ENCODE measurements around the gene PRAMEF33.
A peak's percentile ranks its signal among the peaks of the same experiment; 100 is the strongest.
"Not testable (repeated sequence)": the region's sequence is repeated elsewhere in the genome, so short reads cannot be mapped to it uniquely, and the experiment has no call there.

The PRAMEF33 gene

GRCh38 chr1:13303239-13303638 lies at the start of gene PRAMEF33:
Gene PRAMEF33 (plus strand): TSS chr1:13303539. CDS start chr1:13305955, 2,416 bp downstream.
- DNase-seq, result not testable (repeated sequence)

- not testable (repeated sequence) for DNase-seq
These were observed 49.4 kb upstream of the PRAMEF33 start, which contains the start of gene PRAMEF5 for GRCh38 chr1:13253898-13254297. Gene PRAMEF5 (plus strand): TSS chr1:13254198. CDS start chr1:13259269, 5,071 bp downstream.

- not testable (repeated sequence) for DNase-seq
These were observed 38.2 kb upstream of the PRAMEF33 start for GRCh38 chr1:13265124-13265523.

GRCh38 chr1:13277016-13277415 lies 26.3 kb upstream of the PRAMEF33 start:
- DNase-seq, result peak in 1 of 2 experiments; percentile 2

- not testable (repeated sequence) for DNase-seq
These were observed 23.7 kb upstream of the PRAMEF33 start for GRCh38 chr1:13279617-13280016.

- DNase-seq, result not testable (repeated sequence)
These were observed 18.3 kb upstream of the PRAMEF33 start, which contains the start of gene PRAMEF8 for GRCh38 chr1:13285037-13285436. Gene PRAMEF8 (minus strand): TSS chr1:13285137. CDS start chr1:13284091, 1,046 bp downstream.

- not testable (repeated sequence) for DNase-seq
These were observed 14.3 kb upstream of the PRAMEF33 start for GRCh38 chr1:13289030-13289429.

GRCh38 chr1:13297216-13297931 lies 6.0 kb upstream of the PRAMEF33 start:
- not testable (repeated sequence) for DNase-seq

- not testable (repeated sequence) for DNase-seq
These were observed 4.6 kb upstream of the PRAMEF33 start for GRCh38 chr1:13298699-13299098.

- not testable (repeated sequence) for DNase-seq
These were observed 1.1 kb upstream of the PRAMEF33 start for GRCh38 chr1:13302197-13302596.

GRCh38 chr1:13315281-13315680 lies 11.9 kb downstream of the PRAMEF33 start, which contains the start of gene PRAMEF15:
Gene PRAMEF15 (plus strand): TSS chr1:13315581. CDS start chr1:13318408, 2,827 bp downstream.
- DNase-seq, result not testable (repeated sequence)

- not testable (repeated sequence) for DNase-seq
These were observed 39.2 kb downstream of the PRAMEF33 start for GRCh38 chr1:13342496-13342895.

- DNase-seq, result not testable (repeated sequence)
These were observed 43.7 kb downstream of the PRAMEF33 start, which contains the start of gene PRAMEF14 for GRCh38 chr1:13347034-13347433. Gene PRAMEF14 (minus strand): TSS chr1:13347134. CDS start chr1:13345314, 1,820 bp downstream.

GRCh38 chr1:13353476-13353875 lies 50.1 kb downstream of the PRAMEF33 start:
- DNase-seq, result not testable (repeated sequence)

GRCh38 chr1:13354475-13354874 lies 51.1 kb downstream of the PRAMEF33 start:
- DNase-seq, result not testable (repeated sequence)

GRCh38 chr1:13356774-13357173 lies 53.4 kb downstream of the PRAMEF33 start:
- DNase-seq, result peak; percentile 34 to 58

Data from SHP77 (cell line).